Lower leg skin (tissue), 3 donors: Measurements from ENCODE around the gene MR1.

Experiments used
- CTCF ChIP-seq, 3 donors: fragments of 450-650 bp; IDR thresholded peaks; one replicate each; pipeline ENCODE4 v1.5.1; 2016; ENCODE audit warnings: antibody characterized with exemption in 3 of 3, mild to moderate bottlenecking in 3 of 3, moderate library complexity in 2 of 3
- POLR2A ChIP-seq, 2 donors: fragments of 450-650 bp; IDR thresholded peaks; one replicate each; pipeline ENCODE4 v1.6.1; 2016 to 2017; ENCODE audit warnings: antibody characterized with exemption in 2 of 2, mild to moderate bottlenecking in 1 of 2, moderate library complexity in 1 of 2

GRCh38 chr1:181038399-181038873, 4.7 kb downstream of the MR1 start:
- TF ChIP-seq POLR2A (IDR thresholded peaks at IDR 0.05) (no peak), CTCF (IDR thresholded peaks at IDR 0.05) (peak in 1 of 3 donors; percentile 33)
